Measurements from ENCODE around the gene MINK1.

MINK1 gene

DNA sequence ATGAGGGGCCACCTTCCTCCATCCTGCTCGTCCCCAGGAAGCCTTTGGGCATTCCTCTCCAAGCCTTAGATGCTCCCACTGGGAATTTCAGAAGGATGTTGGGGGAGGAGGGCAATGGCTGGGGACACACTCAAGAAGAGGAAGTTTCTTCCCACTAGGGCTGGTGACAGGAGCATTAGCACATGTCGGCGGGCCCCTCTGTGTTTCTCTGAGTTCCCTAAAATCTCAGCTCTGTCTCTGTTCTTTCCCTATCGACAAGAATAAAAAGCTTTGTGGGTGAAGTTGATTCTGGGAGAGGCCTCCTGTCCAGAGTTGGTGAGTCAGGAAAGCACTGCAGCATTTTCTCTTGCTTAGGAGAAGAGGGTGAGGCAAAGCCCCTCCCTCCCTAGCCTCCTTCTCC, 46.5 kb downstream of the MINK1 start:
- DNase-seq: no peak

- no peak for DNase-seq
Measured at GRCh38 chr17:4880857-4881256, 47.7 kb downstream of the MINK1 start.

GRCh38 chr17:4881761-4882555, 48.8 kb downstream of the MINK1 start:
- peak; percentile 71 to 73 for DNase-seq

DNA sequence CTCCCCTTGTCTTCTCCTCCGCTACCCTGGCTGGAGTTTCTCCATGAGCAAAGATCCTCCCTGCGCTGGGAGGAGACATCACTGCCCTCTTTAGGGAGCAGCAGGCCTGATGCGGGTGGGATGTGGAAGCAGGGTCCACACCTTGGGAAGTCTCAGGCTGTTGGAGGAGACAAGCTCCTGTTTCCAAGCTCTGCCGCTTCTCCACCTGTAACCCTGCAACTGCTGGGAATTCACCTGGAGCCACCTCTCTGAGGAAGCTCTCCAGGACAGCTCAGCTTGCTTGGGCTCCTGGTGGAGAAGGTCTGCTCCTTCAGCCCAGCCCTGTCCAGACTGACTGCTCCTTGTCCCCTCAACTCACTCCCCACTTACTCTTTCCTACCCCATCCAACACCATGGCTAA, 51.3 kb downstream of the MINK1 start:
- no peak for DNase-seq

DNA sequence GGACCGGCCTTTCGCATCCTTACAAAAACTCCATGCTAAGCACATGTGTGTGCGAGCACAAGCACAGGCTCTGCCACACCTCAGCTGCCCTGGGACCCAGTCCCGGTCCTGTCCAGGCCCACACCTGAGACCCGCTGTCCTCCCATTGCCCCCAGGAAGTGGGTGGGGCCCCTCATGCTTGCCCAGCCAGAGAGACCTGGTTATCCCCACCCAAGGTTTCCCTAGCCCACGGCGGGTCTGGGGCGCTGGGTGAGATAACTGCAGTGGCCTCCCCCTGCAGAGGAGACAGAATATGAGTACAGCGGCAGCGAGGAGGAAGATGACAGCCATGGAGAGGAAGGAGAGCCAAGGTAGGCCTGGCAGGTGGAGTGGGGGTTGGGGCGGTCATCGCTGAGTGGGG, 53.7 kb downstream of the MINK1 start:
- no peak for DNase-seq

DNA sequence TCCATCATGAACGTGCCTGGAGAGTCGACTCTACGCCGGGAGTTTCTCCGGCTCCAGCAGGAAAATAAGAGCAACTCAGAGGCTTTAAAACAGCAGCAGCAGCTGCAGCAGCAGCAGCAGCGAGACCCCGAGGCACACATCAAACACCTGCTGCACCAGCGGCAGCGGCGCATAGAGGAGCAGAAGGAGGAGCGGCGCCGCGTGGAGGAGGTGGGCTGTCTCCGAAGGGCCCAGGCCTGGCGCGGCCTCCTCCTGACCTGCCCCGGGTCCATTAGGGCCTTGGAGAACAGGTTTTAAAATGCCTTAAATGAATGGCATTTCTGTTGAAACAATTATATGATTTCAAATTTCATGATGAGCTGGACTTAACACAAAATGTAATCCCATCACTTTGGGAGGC, 54.4 kb downstream of the MINK1 start:
- no peak for DNase-seq

- no peak for DNase-seq
Measured at GRCh38 chr17:4891411-4892410, 58.6 kb downstream of the MINK1 start.

GRCh38 chr17:4892499-4893221, 59.5 kb downstream of the MINK1 start:
- DNase-seq: no peak

DNA sequence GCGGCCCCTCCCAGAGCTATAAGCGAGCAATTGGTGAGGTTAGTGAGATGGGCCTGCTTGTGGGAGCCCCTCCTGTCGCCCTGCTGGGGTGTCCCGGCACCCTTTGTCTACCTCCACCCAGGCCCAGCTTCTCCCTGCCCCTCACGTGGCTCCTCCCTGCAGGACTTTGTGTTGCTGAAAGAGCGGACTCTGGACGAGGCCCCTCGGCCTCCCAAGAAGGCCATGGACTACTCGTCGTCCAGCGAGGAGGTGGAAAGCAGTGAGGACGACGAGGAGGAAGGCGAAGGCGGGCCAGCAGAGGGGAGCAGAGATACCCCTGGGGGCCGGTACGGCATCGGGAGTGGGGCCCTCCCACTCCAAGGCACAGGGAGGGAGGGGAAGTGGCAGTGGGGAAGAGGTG, 60.1 kb downstream of the MINK1 start:
- DNase-seq: no peak

GRCh38 chr17:4893721-4894560, 60.8 kb downstream of the MINK1 start:
- no peak for DNase-seq

DNA sequence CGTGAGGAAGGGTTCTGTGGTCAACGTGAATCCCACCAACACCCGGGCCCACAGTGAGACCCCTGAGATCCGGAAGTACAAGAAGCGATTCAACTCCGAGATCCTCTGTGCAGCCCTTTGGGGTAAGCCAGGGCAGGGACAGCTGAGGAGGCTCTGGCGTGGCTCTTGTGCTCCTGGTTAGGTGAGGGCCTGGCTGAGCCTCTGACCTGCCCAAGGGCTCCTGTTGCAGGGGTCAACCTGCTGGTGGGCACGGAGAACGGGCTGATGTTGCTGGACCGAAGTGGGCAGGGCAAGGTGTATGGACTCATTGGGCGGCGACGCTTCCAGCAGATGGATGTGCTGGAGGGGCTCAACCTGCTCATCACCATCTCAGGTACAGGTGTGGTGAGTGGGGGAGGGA, 62.0 kb downstream of the MINK1 start:
- no peak for DNase-seq

DNA sequence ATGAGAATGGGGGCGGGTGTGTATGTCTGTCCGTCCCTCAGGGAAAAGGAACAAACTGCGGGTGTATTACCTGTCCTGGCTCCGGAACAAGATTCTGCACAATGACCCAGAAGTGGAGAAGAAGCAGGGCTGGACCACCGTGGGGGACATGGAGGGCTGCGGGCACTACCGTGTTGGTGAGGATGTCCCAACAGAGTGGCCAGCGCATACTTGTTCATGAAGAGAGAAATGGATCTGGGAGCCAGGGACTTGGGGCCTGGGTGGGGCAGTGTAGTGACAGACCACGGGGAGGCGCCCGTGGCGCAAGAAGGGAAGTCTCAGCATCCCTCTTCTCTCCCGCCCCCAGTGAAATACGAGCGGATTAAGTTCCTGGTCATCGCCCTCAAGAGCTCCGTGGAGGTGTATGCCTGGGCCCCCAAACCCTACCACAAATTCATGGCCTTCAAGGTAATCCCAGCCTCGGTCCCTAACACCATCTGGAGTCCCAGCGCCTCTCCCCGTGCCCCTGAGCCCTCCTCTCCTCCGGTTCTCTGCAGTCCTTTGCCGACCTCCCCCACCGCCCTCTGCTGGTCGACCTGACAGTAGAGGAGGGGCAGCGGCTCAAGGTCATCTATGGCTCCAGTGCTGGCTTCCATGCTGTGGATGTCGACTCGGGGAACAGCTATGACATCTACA, 62.7 kb downstream of the MINK1 start:
- DNase-seq: no peak

- no peak for DNase-seq
Measured at GRCh38 chr17:4896332-4897197, 63.4 kb downstream of the MINK1 start.

GRCh38 chr17:4897198-4897687, 64.1 kb downstream of the MINK1 start:
- DNase-seq: no peak

DNA sequence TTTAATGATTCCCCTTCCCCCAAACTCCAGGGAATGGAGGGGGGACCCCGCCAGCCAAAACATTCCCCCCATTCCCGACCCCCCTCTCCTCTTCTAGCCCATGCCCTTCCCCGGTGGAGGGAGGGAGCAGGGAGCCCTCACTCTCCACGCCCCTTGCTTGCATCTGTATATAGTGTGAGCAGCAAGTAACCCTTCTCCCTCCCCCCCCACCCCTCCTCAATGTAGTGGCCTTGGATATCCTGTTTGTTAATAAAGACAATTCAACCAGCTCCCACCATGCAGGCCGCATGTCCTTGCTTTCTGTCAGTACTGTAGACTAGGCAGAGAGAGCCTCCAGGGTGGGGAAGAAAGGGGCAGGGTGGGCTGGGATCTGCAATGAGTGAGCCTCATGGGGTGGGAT, 64.6 kb downstream of the MINK1 start:
- no peak for DNase-seq

GRCh38 chr17:4898351-4898750, 65.2 kb downstream of the MINK1 start:
- DNase-seq: no peak

GRCh38 chr17:4898927-4899326, 65.8 kb downstream of the MINK1 start:
- DNase-seq: no peak

GRCh38 chr17:4899341-4900230, 66.4 kb downstream of the MINK1 start, which contains the start of gene C17orf107:
TSS of gene C17orf107 (plus strand) at chr17:4899536. CDS start at chr17:4899763, 227 bp downstream.
- peak; percentile 95 to 97 for DNase-seq
